GM21390 (cell line): Measurements from ENCODE around the gene SCO2.

Experiments
- ATAC-seq: cut with Tn5 transposase; IDR thresholded peaks from one replicate; pipeline ENCODE4 v1.9.1; 2021; ENCODE audit not compliant: unreplicated experiment

The SCO2 gene

GRCh38 chr22:50503475-50504145, 21.8 kb downstream of the SCO2 start:
- no peak for ATAC-seq

DNA sequence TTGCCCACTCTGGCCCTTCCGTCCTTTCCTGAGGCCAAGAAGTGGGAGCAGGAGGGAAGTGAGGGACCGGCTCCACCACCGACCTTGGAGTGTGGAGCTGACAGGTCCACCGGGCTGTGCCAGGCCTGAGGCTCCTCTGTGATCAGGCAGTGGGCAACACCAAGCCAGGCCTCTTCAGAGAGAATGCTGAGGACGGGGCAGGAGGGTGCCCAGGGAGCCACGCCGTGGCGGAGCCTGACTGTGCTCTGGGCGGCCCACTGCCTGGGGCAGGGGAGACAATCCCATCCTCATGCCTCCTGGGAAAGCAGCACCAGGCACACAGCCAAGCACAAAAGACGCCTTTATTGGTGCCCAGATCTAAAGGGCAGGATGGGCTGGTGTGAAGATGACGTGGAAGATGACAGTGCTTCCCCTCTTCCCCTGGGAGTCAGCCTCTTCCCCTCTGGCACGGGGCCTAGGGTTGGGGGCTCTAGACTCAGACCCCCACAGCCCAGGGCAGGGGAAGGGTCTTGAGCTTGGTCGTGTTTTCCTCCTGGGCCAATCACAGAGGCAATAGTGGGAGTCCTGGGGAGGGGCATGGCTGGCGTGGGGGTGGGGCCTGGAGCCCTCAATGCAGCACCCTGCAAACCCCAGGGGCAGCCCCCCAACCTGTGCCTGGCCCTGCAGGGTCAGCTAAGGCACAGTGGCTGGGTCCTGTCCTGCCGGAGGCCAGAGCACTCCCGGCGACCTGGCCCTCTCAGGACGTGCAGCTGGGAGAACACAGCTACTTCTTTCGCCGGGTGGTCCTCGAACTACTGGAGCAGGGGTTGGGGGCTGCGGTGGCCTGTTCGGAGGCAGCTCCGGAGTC, 22.5 kb downstream of the SCO2 start:
- ATAC-seq: no peak

- ATAC-seq: no peak
These were observed 23.3 kb downstream of the SCO2 start for GRCh38 chr22:50502096-50502495.

DNA sequence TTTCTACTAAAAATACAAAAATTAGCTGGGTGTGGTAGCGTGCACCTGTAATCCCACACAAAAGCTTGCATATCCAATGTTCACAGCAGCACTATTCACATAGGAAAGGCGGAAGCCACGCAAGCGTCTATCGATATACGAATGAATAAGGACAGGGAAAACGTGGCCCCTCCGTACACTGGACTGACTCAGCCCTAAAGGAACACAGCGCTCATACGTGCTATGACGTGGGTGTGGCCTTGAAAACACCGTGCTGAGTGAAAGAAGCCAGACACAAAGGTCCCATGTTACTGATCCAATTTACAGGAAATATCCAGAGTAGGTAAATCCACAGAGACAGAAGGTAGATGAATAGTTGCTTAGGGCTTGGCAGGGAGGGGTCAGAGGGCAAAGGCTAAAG, 24.9 kb downstream of the SCO2 start:
- ATAC-seq: no peak

DNA sequence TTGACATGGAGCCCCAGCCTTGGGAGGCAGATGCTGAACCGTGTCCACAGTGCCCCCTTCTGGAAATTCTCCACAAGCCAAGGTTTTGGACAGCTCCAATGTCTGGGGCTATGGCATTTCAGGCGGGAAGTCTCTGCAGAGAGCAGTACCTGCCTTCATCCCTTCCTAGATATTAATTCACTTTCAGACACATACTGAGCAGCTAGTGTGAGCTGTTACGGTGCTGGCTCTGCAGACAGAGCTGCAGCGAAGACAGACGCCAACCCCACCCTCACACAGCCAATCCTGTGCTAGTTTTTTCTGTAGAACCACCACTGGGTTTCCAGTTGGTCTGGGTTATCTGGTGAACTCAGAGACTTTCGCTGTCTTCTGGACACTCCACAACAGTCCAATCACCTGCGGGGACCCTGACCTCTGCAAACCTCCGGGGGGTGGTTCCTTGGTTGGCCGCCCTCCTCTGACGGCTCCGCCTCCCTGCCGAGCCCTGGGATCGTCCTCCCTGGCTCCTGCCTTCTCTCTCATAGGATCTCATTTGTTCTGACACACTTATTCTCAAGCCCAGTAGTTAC, 27.0 kb downstream of the SCO2 start:
- ATAC-seq: no peak

GRCh38 chr22:50497093-50497492, 28.3 kb downstream of the SCO2 start:
- no peak for ATAC-seq

- ATAC-seq: no peak
These were observed 34.7 kb downstream of the SCO2 start for GRCh38 chr22:50490531-50491308.

DNA sequence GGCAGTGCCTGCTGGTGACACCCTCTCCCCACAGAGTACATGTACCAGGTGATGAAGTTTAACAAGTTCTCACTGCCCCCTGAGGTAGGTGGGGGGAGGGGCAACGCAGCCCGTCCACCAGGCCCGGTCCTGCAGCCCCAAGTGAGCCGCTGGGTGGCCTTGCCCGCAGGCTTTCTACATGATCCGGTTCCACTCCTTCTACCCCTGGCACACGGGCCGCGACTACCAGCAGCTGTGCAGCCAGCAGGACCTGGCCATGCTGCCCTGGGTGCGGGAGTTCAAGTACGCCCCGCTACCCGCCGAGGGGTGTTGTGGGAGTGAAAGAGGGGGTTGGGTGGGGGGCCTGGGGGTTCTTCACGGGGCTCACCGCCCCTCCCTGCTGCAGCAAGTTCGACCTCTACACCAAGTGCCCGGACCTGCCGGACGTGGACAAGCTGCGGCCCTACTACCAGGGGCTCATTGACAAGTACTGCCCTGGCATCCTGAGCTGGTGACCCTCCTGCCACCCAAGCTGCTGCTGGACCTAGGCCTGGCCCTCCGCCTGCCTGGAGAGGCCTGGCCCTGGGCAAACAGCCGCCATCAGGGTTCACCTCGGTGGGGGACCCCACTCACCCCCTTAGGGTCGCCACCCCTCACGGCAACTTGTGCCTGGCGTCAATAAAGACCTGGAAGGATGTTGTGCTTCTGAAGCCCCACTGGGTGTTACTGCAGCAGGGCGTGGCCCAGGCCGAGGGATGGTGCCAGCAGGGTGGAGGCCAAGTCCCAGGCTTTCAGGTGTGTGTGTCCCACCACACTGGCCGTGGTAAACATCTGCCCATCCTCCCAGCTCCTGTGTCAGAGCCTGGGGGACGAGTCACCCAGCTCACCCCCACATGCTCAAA, 35.8 kb downstream of the SCO2 start:
- ATAC-seq: no peak

DNA sequence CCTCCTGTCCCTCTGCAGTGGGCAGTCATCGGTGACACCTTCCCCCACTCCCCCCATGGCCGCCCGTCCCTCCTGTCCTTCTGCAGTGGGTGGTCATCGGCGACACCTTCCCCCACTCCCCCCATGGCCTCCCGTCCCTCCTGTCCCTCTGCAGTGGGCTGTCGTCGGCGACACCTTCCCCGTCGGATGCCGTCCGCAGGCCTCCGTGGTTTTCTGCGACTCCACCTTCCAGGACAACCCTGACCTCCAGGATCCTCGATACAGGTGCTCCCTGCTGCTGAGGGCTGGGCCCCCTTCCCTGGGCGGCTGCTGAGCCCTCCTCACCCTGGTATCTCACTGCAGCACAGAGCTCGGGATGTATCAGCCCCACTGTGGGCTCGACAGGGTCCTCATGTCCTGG, 36.5 kb downstream of the SCO2 start:
- ATAC-seq: no peak

- ATAC-seq: no peak
These were observed 37.3 kb downstream of the SCO2 start for GRCh38 chr22:50488006-50488677.

DNA sequence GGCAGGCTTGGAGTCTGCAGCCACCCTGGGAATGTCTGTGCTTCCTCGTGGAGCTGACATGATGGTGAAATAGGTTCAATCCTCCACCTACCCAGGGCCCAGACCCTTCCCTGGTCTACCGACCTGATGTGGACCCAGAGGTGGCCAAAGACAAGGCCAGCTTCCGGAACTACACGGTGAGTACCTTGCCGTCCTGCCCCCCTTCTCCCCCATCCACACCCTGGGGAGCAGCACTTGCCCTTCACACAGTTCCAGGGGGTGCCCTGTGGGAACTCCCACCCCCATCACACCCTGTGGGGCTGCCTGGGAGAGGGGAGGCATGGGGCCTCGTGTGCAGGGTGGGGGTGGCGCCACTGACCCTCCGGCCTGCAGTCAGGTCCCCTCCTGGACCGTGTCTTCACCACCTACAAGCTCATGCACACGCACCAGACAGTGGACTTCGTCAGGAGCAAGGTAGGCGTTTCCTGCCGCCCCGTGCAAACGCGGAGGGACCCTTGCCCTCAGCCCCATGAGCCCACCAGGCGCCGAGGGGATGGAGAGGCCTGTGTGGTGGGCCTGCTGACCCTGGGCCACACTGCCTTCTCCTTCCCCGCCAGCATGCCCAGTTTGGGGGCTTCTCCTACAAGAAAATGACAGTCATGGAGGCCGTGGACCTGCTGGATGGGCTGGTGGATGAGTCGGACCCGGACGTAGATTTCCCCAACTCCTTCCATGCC, 38.0 kb downstream of the SCO2 start:
- no peak for ATAC-seq

DNA sequence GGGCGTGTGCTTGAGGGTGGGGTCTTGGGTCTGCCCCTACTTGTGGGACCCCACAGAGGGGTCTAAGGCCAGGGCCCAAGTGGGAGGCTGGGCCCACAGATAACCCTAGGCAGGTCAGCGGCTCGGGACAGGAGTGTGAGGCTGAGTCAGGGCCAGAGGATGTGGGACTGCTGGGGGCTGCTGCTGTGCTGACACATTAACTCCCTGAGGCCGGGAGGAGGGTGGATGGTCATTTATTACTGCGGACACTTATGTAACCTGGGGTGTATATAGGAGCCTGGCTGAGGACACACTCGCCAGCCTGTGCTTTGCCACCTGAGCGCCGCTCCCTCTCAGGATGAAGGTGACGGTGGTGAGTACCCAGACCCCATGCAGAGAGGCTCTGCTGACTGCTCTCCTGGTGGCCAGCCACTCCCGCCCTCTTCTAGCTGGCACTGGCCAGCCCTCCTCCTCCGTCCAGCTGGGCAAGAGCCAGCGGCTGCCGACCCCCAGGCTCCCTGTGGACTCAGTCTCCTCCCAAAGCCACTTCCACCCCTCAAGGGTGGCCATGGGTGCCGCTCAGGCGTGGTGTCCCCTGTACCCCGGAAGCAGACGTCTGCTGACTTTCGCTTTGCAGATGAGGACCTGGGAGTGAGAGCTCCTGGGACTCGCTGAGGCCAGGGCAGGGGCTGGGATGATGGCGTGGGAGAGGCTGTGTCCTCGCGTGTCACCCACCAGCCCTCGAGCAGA, 38.7 kb downstream of the SCO2 start, which contains the start of gene MIOX:
MIOX (plus strand) TSS at position 299 of the 729 bp plus-strand sequence; CDS start at position 338, 39 bp downstream.
- no peak for ATAC-seq

GRCh38 chr22:50485221-50486131, 39.9 kb downstream of the SCO2 start:
- ATAC-seq: no peak

GRCh38 chr22:50483977-50484853, 41.2 kb downstream of the SCO2 start:
- no peak for ATAC-seq

GRCh38 chr22:50483556-50483955, 41.8 kb downstream of the SCO2 start:
- ATAC-seq: no peak

DNA sequence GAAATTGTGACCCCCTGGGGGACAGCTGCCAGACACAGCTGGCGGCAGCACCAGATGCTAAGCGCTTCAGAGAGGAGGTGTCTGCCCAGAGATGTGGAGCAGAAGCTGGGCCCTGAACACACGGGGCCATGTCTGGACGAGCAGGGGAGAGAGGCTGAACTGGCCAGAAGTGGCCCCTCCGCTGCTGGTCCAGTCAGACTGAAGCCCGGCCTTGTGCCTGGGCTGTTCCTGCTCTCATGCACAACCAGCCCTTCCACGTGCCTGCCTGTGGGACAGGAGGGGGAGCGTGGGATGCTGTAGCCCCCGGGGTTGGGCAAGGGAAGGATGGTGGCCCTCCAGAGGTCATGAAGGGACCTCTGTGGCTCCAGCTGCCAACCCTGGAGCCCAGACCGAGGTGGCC, 42.3 kb downstream of the SCO2 start:
- ATAC-seq: no peak
